Measurements from ENCODE around the gene GPR150. TPM values are rescaled to one million over a fixed set of nuclear protein-coding genes. Genes with fewer than 3 reads are reported as not detected.

GPR150 gene
- total and polyA plus RNA-seq, 9 of the 15 experiments (the other 6 are each of a cell fraction or from before 2014, with no cell fraction given), result not detected

GRCh38 chr5:95646569-95647431 lies 26.9 kb downstream of the GPR150 start, which contains the start of gene RFESD (continued):
- TF ChIP-seq ZBTB17 (CRISPR knock-in tag; IDR thresholded peaks at IDR 0.05) (peak; percentile 55; the same call in 1 of the 2 replicates), MYC (IDR thresholded peaks at IDR 0.05; ENCODE audit: low read depth, low read length) (peak; percentile 88), MYC (CRISPR knock-in tag; IDR thresholded peaks at IDR 0.05; ENCODE audit: borderline replicate concordance, low read depth) (no peak), CBFA2T3 (IDR thresholded peaks at IDR 0.05) (peak; percentile 29; the same call in 1 of the 2 replicates), ZBTB26 (CRISPR knock-in tag; IDR thresholded peaks at IDR 0.05) (no peak), THRAP3 (IDR thresholded peaks at IDR 0.05; ENCODE audit: borderline replicate concordance) (no peak), SIN3B (IDR thresholded peaks at IDR 0.05; ENCODE audit: low read depth) (no peak), NR3C1 (CRISPR knock-in tag; IDR thresholded peaks at IDR 0.05) (no peak), ESRRB (CRISPR knock-in tag; IDR thresholded peaks at IDR 0.05; ENCODE audit: borderline replicate concordance) (no peak), MYBL2 (IDR thresholded peaks at IDR 0.05; ENCODE audit: low read depth) (0 out of 2 replicates have a peak, but pooled peaks have one; percentile 9), MYBL2 (CRISPR knock-in tag; IDR thresholded peaks at IDR 0.05; ENCODE audit: borderline replicate concordance) (no peak), PML (IDR thresholded peaks at IDR 0.05; ENCODE audit: low read length) (peak; percentile 70; the same call in 1 of the 2 replicates), CTBP1 (IDR thresholded peaks at IDR 0.05; ENCODE audit: borderline replicate concordance) (peak; percentile 59; the same call in 1 of the 2 replicates), VEZF1 (CRISPR knock-in tag; IDR thresholded peaks at IDR 0.05) (peak; percentile 69), ZBTB33 (CRISPR knock-in tag; IDR thresholded peaks at IDR 0.05) (no peak; the same call in 1 of the 2 replicates), RFX7 (CRISPR knock-in tag; IDR thresholded peaks at IDR 0.05) (no peak), ZNF511 (CRISPR knock-in tag; IDR thresholded peaks at IDR 0.05) (peak; percentile 70; the same call in 1 of the 2 replicates), ZNF212 (CRISPR knock-in tag; IDR thresholded peaks at IDR 0.05) (no peak), ZNF778 (CRISPR knock-in tag; IDR thresholded peaks at IDR 0.05) (no peak), SIX5 (IDR thresholded peaks at IDR 0.05; ENCODE audit: borderline replicate concordance in 1 of 2, insufficient read depth in 1 of 2, low read depth in 1 of 2, low read length in 2 of 2) (no peak), U2AF2 (optimal IDR thresholded peaks at IDR 0.05; ENCODE audit: low read depth, low read length) (no peak)
